Naive thymus-derived CD4-positive, alpha-beta T cell (primary cell): Measurements from ENCODE around the gene CHKA. TPM values are rescaled to one million over a fixed set of nuclear protein-coding genes. Genes with fewer than 3 reads are reported as not detected.
A peak's percentile ranks its signal among the peaks of the same experiment; 100 is the strongest.

Experiments
- ATAC-seq: fragments of 150-1000 bp; cut with Tn5 transposase; 2 replicates; pipeline ENCODE4 v1.10.0; 2021; ENCODE audit warnings: mild to moderate bottlenecking, moderate library complexity
- CTCF ChIA-PET: fragments of 350-600 bp; sonication (Branson Sonifier 250); formaldehyde crosslinking; loops from one replicate; lab custom pipeline; 2021; ENCODE audit warnings: antibody characterized with exemption; lab: Charles Lee
- POLR2A ChIA-PET: fragments of 350-600 bp; sonication (Branson Sonifier 250); formaldehyde crosslinking; loops from one replicate; lab custom pipeline; 2021; ENCODE audit warnings: antibody characterized with exemption, inconsistent platforms; lab: Charles Lee
- DNase-seq, 9 donors: peaks; one replicate each; pipeline versions ENCODE4 v3.0.0 to v3.0.0-alpha.2; 2020 to 2022; ENCODE audit warnings: mixed read lengths in 1 of 9
- H3K27ac ChIP-seq: one replicate; pipeline ENCODE4 v1.7.0; 2013; ENCODE audit warnings: mild to moderate bottlenecking, low read depth, low read length, moderate library complexity
- H3K27me3 ChIP-seq, 2 donors: one replicate each; pipeline ENCODE4 v1.7.0; 2013; ENCODE audit warnings: low read length in 2 of 2, mild to moderate bottlenecking in 2 of 2, moderate library complexity in 2 of 2; ENCODE audit not compliant: control insufficient read depth in 2 of 2, insufficient read depth in 2 of 2
- H3K36me3 ChIP-seq, 3 experiments: 1 replicate in 2 of 3; 2 replicates in 1 of 3; pipeline ENCODE4 v1.7.0; 2013; ENCODE audit warnings: low read length in 3 of 3, mild to moderate bottlenecking in 3 of 3, moderate library complexity in 1 of 3; ENCODE audit not compliant: insufficient read depth in 3 of 3, control insufficient read depth in 2 of 3
- H3K4me1 ChIP-seq, 2 donors: one replicate each; pipeline ENCODE4 v1.7.0; 2013; ENCODE audit warnings: low read length in 2 of 2, mild to moderate bottlenecking in 2 of 2, moderate library complexity in 1 of 2; ENCODE audit not compliant: control insufficient read depth in 2 of 2, insufficient read depth in 2 of 2
- H3K4me3 ChIP-seq: 2 replicates; pipeline ENCODE4 v1.7.0; 2013; ENCODE audit warnings: mild to moderate bottlenecking, low read length
- H3K9me3 ChIP-seq, 3 experiments: 1 replicate in 2 of 3; 2 replicates in 1 of 3; pipeline ENCODE4 v1.7.0; 2013; ENCODE audit warnings: low read length in 3 of 3; ENCODE audit not compliant: control insufficient read depth in 2 of 3
- H3K27ac Mint-ChIP-seq, 9 donors: one replicate each; pipeline ENCODE4 v1.8.0; 2020 to 2022; ENCODE audit warnings: mixed read lengths in 9 of 9, mild to moderate bottlenecking in 8 of 9, moderate library complexity in 5 of 9, inconsistent platforms in 2 of 9
- H3K27me3 Mint-ChIP-seq, 5 donors: one replicate each; pipeline ENCODE4 v1.8.0; 2021 to 2022; ENCODE audit warnings: mixed read lengths in 5 of 5, mild to moderate bottlenecking in 1 of 5
- H3K36me3 Mint-ChIP-seq, 5 donors: one replicate each; pipeline ENCODE4 v1.8.0; 2020 to 2022; ENCODE audit warnings: mixed read lengths in 5 of 5, mild to moderate bottlenecking in 3 of 5, inconsistent platforms in 1 of 5
- H3K4me1 Mint-ChIP-seq, 7 donors: one replicate each; pipeline ENCODE4 v1.8.0; 2020 to 2022; ENCODE audit warnings: mixed read lengths in 7 of 7, mild to moderate bottlenecking in 3 of 7, inconsistent platforms in 1 of 7
- H3K4me3 Mint-ChIP-seq, 10 donors: one replicate each; pipeline ENCODE4 v1.8.0; 2020 to 2022; ENCODE audit warnings: mild to moderate bottlenecking in 10 of 10, mixed read lengths in 10 of 10, moderate library complexity in 6 of 10, inconsistent platforms in 2 of 10
- H3K9me3 Mint-ChIP-seq, 11 donors: one replicate each; pipeline ENCODE4 v1.8.0; 2020 to 2022; ENCODE audit warnings: mixed read lengths in 11 of 11, mild to moderate bottlenecking in 4 of 11, inconsistent platforms in 1 of 11, moderate library complexity in 1 of 11
- intact Hi-C, 2 donors: fragments of 100-400 bp; cut with micrococcal nuclease; formaldehyde crosslinking; loops; one replicate each; pipeline ENCODE4 v1.15.1; 2023
- polyA plus RNA-seq, 2 donors: library from polyadenylated mRNA; unstranded; fragments of 300-500 nt; fragmentation: Illumina TruSeq; gene quantifications; one replicate each; pipeline ENCODE4 v1.2.3, GENCODE V29; 2021
- total RNA-seq, 6 experiments: library from RNA in 5 of 6; stranded (reverse) in 5 of 6; gene quantifications; 1 replicate in 5 of 6; 2 replicates in 1 of 6; pipeline ENCODE4 v1.2.3 and lab custom pipeline; 2021 to 2026

CHKA gene
- total and polyA plus RNA-seq, 7 experiments from 2014 or later = 1.4 to 31.3 (median 7.1) TPM

DNA sequence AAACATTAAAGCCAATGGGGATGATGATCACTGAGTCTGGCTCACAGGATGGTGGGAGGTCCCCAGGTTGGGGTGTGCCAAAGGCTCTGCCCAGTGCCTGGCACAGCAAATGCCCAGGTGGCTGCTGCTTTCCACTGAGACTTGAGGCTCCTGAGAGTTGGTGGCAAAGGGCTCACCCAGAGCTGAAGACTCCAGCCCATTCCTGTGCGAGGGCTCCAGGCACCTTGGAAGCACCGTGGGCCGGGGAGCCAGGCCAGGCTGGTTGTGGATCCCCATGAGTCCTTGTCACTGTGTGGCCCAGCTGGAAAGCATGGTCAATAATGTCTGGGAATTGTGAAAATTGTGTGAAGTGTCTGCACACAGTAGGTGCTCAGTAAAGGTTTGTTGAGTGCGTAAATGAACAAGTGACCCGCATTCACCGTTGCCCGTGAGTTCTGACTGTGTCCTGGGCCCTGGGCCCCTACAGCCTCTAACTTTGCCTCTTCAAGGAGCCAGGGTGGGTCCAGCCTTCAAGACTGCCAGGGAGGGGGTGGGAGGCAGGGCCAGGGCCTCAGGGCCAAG, 114.5 kb downstream of the CHKA start:
- intact Hi-C loops = loop anchor here (10.0 kb wide), 2 partner anchors 198 to 268 kb away; partner anchors contain the start of gene C11orf24 (in 1 of the 2)
- Mint-ChIP-seq H3K4me3 (peak overlapping the region in 1 of 10 donors; percentile 53), H3K9me3 (peaks cover 0 to 1% (median 0%) of the 10 kb centered on the region in 11 donors), H3K4me1 (peaks cover 9 to 31% (median 28%) of the 10 kb centered on the region in 7 donors), H3K27ac (no peak overlapping the region), H3K27me3 (peaks cover 0 to 3% (median 0%) of the 10 kb centered on the region in 5 donors), H3K36me3 (no peaks in the 10 kb centered on the region)
- DNase-seq (no peak), ATAC-seq (no peak)
- Histone ChIP-seq H3K27me3 (no peaks in the 10 kb centered on the region), H3K4me3 (no peak overlapping the region), H3K27ac (no peak overlapping the region), H3K4me1 (peaks cover 6 to 8% of the 10 kb centered on the region in 2 donors), H3K9me3 (no peaks in the 10 kb centered on the region), H3K36me3 (no peaks in the 10 kb centered on the region)
- ChIA-PET CTCF (no interaction called here), POLR2A (no interaction called here)

- H3K36me3 Mint-ChIP-seq = no peaks in the 10 kb centered on the region
- H3K9me3 Mint-ChIP-seq = peaks cover 0 to 1% (median 0%) of the 10 kb centered on the region in 11 donors
- ChIA-PET POLR2A (no interaction called here), CTCF (no interaction called here)
- Histone ChIP-seq H3K9me3 (no peaks in the 10 kb centered on the region), H3K27me3 (no peaks in the 10 kb centered on the region), H3K4me1 (peaks cover 6 to 8% of the 10 kb centered on the region in 2 donors), H3K4me3 (peak overlapping the region; percentile 64), H3K36me3 (no peaks in the 10 kb centered on the region), H3K27ac (no peak overlapping the region)
- H3K27me3 Mint-ChIP-seq = no peaks in the 10 kb centered on the region
- H3K27ac Mint-ChIP-seq = peak overlapping the region in 8 of 9 donors; percentile 37 to 92 (median 82)
- H3K4me3 Mint-ChIP-seq = peak overlapping the region; percentile 78 to 93 (median 85)
- ATAC-seq (no peak), DNase-seq (no peak)
- intact Hi-C loops = loop anchor here (1.0 to 10.0 kb wide), 4 partner anchors 26 to 270 kb away; partner anchors contain the start of genes CHKA (in 2 of the 2), C11orf24 (in 1 of the 2) and NDUFS8 (in 1 of the 2)
- peaks cover 7 to 31% (median 27%) of the 10 kb centered on the region in 7 donors for H3K4me1 Mint-ChIP-seq
These were observed 116.4 kb downstream of the CHKA start for GRCh38 chr11:68004551-68005335.

DNA sequence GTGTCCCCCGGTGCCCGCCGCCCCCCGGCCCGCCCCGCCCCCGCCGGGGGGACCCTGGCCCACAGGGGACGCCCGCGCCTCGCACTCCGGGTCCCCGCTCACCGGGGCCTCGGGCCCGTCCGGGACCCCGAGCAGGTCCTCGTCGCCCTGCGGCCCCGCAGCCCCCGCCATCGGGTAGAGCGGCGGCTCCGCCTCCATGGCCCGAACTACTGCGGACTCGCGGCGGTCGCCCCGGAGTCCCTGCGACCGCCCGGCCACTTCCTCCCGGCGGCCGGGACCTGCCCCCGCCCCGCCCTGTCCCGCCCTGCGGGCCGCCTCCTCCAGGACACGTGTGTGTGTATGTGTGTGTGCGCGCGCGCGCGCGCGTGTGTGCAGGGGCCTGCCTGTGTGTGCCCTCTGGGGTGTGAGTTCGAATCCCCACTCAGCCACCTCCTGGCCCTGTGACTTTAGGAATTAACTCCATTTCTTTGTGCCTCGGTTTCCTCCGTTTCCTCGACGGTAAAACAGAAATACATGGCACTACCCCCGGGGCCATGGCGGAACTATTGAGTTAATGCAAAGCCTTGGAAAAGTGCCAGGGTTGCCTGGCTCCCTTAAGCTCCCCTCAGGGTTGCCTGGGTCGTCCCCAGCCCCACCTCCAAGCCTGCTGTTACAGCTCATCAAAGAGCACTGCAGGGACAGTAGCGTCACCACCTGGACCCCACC, 117.2 kb downstream of the CHKA start, which contains the start of gene UNC93B1:
Gene UNC93B1 (minus strand): TSS at position 252 of the 705 bp plus-strand sequence. CDS start 54 bp downstream, at position 198.
- ATAC-seq (peak; percentile 93), DNase-seq (peak; percentile 54 to 85 (median 69))
- ChIA-PET CTCF (interaction anchor here (1.4 kb wide), 1 partner anchor 48 kb away, joined by 7 read pairs; no protein-coding TSS in a partner anchor), POLR2A (interaction anchor here (1.3 kb wide), 1 partner anchor 27 kb away, joined by 5 read pairs; the partner anchor contains the start of gene NDUFS8)
- Mint-ChIP-seq H3K27me3 (no peaks in the 10 kb centered on the region), H3K4me3 (peak within 1 kb of the TSS; percentile 82 to 93 (median 86)), H3K9me3 (peaks cover 0 to 1% (median 0%) of the 10 kb centered on the region in 11 donors), H3K36me3 (no peaks in the 10 kb centered on the region), H3K27ac (peak within 1 kb of the TSS; percentile 74 to 92 (median 85)), H3K4me1 (peaks cover 0 to 24% (median 20%) of the 10 kb centered on the region in 7 donors)
- H3K9me3 ChIP-seq = no peaks in the 10 kb centered on the region
- peak within 1 kb of the TSS; percentile 64 for H3K4me3 ChIP-seq
- no peaks in the 10 kb centered on the region for H3K27me3 ChIP-seq
- H3K36me3 ChIP-seq = no peaks in the 10 kb centered on the region
- intact Hi-C loops = loop anchor here (1.0 to 10.0 kb wide), 4 partner anchors 26 to 271 kb away; partner anchors contain the start of genes CHKA (in 2 of the 2), NDUFS8 (in 2 of the 2) and C11orf24 (in 1 of the 2)
- H3K27ac ChIP-seq = peak within 1 kb of the TSS; percentile 66
- H3K4me1 ChIP-seq = peaks cover 6 to 8% of the 10 kb centered on the region in 2 donors

GRCh38 chr11:68002938-68003845, 118.0 kb downstream of the CHKA start:
- Mint-ChIP-seq H3K9me3 (peaks cover 0 to 1% (median 0%) of the 10 kb centered on the region in 11 donors), H3K36me3 (peaks cover 0 to 1% (median 0%) of the 10 kb centered on the region in 5 donors), H3K4me1 (peaks cover 7 to 31% (median 24%) of the 10 kb centered on the region in 7 donors), H3K27me3 (no peaks in the 10 kb centered on the region), H3K27ac (peak overlapping the region; percentile 74 to 89 (median 80)), H3K4me3 (peak overlapping the region; percentile 78 to 91 (median 84))
- peak overlapping the region; percentile 13 for H3K4me3 ChIP-seq
- ChIA-PET CTCF (interaction anchor here (0.7 to 1.4 kb wide), 2 partner anchors 48 to 898 kb away, joined by 4 to 7 read pairs; no protein-coding TSS in a partner anchor), POLR2A (interaction anchor here (0.7 to 1.5 kb wide), 3 partner anchors 9 to 36 kb away, joined by 3 to 5 read pairs (median 3); partner anchors contain the start of genes NDUFS8 and TCIRG1)
- H3K27me3 ChIP-seq = no peaks in the 10 kb centered on the region
- H3K9me3 ChIP-seq = no peaks in the 10 kb centered on the region
- DNase-seq (peak; percentile 44 to 72 (median 64)), ATAC-seq (peak; percentile 81)
- peak overlapping the region; percentile 66 for H3K27ac ChIP-seq
- no peaks in the 10 kb centered on the region for H3K36me3 ChIP-seq
- peaks cover 6 to 11% of the 10 kb centered on the region in 2 donors for H3K4me1 ChIP-seq
- intact Hi-C loops = loop anchor here (1.0 to 10.0 kb wide), 4 partner anchors 27 to 272 kb away; partner anchors contain the start of genes CHKA (in 2 of the 2), C11orf24 (in 1 of the 2) and NDUFS8 (in 1 of the 2)
